NT2/D1 (cell line): ENCODE measurements around the gene LPP.

Experiments used
- YY1 ChIP-seq: IDR thresholded peaks from 2 replicates; pipeline ENCODE4 v1.6.1; 2011; ENCODE audit not compliant: insufficient read length, insufficient read depth
- ZNF274 ChIP-seq: IDR thresholded peaks from 2 replicates; pipeline ENCODE4 v1.6.1; 2011; ENCODE audit warnings: mild to moderate bottlenecking, low read depth, low read length

- TF ChIP-seq YY1 (no peak), ZNF274 (no peak)
These were observed 199.5 kb downstream of the LPP start for GRCh38 chr3:188353426-188353825.
